ENCODE results near the gene BEAN1. TPM values are rescaled to one million over a fixed set of nuclear protein-coding genes. Genes with fewer than 3 reads are reported as not detected.

Gene BEAN1
- total RNA-seq, 1 donor: under 0.01 TPM

GRCh38 chr16:66427871-66428681 is 981 bp downstream of the BEAN1 start:
- no peak for DNase-seq (ENCODE audit: low read depth)
- peak overlapping the region; percentile 38 for H3K4me3 ChIP-seq (ENCODE audit: low read depth, low read length)
- TF ChIP-seq, protein P1, sequence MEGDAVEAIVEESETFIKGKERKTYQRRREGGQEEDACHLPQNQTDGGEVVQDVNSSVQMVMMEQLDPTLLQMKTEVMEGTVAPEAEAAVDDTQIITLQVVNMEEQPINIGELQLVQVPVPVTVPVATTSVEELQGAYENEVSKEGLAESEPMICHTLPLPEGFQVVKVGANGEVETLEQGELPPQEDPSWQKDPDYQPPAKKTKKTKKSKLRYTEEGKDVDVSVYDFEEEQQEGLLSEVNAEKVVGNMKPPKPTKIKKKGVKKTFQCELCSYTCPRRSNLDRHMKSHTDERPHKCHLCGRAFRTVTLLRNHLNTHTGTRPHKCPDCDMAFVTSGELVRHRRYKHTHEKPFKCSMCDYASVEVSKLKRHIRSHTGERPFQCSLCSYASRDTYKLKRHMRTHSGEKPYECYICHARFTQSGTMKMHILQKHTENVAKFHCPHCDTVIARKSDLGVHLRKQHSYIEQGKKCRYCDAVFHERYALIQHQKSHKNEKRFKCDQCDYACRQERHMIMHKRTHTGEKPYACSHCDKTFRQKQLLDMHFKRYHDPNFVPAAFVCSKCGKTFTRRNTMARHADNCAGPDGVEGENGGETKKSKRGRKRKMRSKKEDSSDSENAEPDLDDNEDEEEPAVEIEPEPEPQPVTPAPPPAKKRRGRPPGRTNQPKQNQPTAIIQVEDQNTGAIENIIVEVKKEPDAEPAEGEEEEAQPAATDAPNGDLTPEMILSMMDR (IDR thresholded peaks at IDR 0.05; ENCODE audit: insufficient read depth, low read depth, low read length): no peak

GRCh38 chr16:66428682-66429251 is 1.7 kb downstream of the BEAN1 start:
- no peak overlapping the region for H3K4me3 ChIP-seq (ENCODE audit: low read depth, low read length)
- TF ChIP-seq, protein P1 (IDR thresholded peaks at IDR 0.05; ENCODE audit: insufficient read depth, low read depth, low read length): no peak
- no peak for DNase-seq (ENCODE audit: low read depth)

DNA sequence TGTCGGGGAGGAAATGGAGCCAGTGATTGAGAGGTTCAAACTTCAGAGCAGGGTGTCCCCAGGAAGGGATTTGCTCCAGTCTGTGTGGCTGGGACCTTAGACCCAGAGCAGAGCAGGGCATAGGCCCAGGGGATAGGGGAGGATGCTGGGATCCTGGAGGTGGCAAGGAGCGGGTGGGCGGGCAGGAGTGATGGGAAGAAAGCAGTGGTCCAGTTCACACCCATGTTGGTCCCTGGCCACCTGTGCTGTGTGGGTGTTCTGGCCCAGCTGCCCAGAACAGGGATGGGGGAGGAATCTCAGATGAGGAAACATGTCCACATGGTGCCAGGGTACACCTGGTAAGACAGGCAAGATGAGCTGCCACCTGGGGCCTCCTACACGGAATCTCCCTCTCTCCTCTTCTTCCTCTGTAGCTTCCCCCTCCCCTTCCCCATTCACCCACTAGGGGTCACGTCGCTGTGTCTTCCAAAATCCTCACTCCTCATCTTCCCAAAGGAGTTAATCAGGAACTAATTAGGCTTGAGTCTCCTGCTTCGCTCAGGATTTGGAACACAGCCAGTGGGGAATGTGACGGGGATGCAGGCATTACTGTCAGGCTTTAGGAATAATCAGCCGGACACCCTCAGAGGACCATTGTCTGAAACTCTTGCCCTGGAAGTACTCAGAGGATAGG is 2.3 kb downstream of the BEAN1 start:
- DNase-seq (ENCODE audit: low read depth): no peak
- TF ChIP-seq, protein P1 (IDR thresholded peaks at IDR 0.05; ENCODE audit: insufficient read depth, low read depth, low read length): no peak
- H3K4me3 ChIP-seq (ENCODE audit: low read depth, low read length): no peak overlapping the region

GRCh38 chr16:66430214-66430613 is 3.1 kb downstream of the BEAN1 start:
- TF ChIP-seq, protein P1 (IDR thresholded peaks at IDR 0.05; ENCODE audit: insufficient read depth, low read depth, low read length): no peak
- DNase-seq (ENCODE audit: low read depth): no peak
- H3K4me3 ChIP-seq (ENCODE audit: low read depth, low read length): no peak overlapping the region

- no peak overlapping the region for H3K4me3 ChIP-seq (ENCODE audit: low read depth, low read length)
- TF ChIP-seq, protein P1 (IDR thresholded peaks at IDR 0.05; ENCODE audit: insufficient read depth, low read depth, low read length): no peak
- no peak for DNase-seq (ENCODE audit: low read depth)
Measured at GRCh38 chr16:66431760-66432159, 4.7 kb downstream of the BEAN1 start.

GRCh38 chr16:66432429-66432828 is 5.3 kb downstream of the BEAN1 start:
- TF ChIP-seq, protein P1 (IDR thresholded peaks at IDR 0.05; ENCODE audit: insufficient read depth, low read depth, low read length): no peak
- no peak for DNase-seq (ENCODE audit: low read depth)
- H3K4me3 ChIP-seq (ENCODE audit: low read depth, low read length): no peak overlapping the region

All from fibroblast of villous mesenchyme (primary cell).